Uterus (tissue), 2 donors: ENCODE data around the gene CRTC3.

ENCODE experiments used
- POLR2A ChIP-seq, 2 donors: fragments of 450-650 bp; IDR thresholded peaks; one replicate each; pipeline ENCODE4 v1.6.1; 2016; ENCODE audit warnings: antibody characterized with exemption in 2 of 2, mild to moderate bottlenecking in 1 of 2, moderate library complexity in 1 of 2
- TF ChIP-seq, protein P1 (sequence below), 4 experiments: fragments of 200-600 bp in 2 of 4; fragments of 450-650 bp in 2 of 4; sonication (generic) in 2 of 4; IDR thresholded peaks; one replicate each; pipeline ENCODE4 v1.5.1; 2016 to 2019; ENCODE audit warnings: antibody characterized with exemption in 4 of 4, mild to moderate bottlenecking in 2 of 4, moderate library complexity in 1 of 4

DNA sequence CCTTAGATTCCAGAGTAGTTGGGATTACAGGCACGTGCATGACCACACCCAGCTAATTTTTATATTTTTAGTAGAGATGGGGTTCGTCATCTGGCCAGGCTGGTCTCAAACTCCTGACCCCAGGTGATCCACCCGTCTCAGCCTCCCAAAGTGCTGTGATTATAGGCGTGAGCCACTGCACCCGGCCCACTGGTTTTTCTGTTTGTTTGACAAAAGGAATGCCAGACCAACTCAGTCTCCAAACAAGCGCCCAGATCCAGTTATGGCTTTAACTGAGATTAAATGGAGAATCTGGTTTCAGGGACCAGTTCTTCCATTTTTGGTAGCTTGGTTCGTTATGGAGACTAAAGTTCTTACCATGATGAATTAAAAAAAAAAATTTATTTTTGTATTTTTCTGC, 50.8 kb downstream of the CRTC3 start:
- TF ChIP-seq, protein P1, sequence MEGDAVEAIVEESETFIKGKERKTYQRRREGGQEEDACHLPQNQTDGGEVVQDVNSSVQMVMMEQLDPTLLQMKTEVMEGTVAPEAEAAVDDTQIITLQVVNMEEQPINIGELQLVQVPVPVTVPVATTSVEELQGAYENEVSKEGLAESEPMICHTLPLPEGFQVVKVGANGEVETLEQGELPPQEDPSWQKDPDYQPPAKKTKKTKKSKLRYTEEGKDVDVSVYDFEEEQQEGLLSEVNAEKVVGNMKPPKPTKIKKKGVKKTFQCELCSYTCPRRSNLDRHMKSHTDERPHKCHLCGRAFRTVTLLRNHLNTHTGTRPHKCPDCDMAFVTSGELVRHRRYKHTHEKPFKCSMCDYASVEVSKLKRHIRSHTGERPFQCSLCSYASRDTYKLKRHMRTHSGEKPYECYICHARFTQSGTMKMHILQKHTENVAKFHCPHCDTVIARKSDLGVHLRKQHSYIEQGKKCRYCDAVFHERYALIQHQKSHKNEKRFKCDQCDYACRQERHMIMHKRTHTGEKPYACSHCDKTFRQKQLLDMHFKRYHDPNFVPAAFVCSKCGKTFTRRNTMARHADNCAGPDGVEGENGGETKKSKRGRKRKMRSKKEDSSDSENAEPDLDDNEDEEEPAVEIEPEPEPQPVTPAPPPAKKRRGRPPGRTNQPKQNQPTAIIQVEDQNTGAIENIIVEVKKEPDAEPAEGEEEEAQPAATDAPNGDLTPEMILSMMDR (IDR thresholded peaks at IDR 0.05), result no peak
- no peak for TF ChIP-seq POLR2A (IDR thresholded peaks at IDR 0.05)
